ENCODE measurements around the gene CPXM1.

GRCh38 chr20:2794866-2795447, 5.5 kb downstream of the CPXM1 start:
- no peak for TF ChIP-seq CTCF (conservative IDR thresholded peaks at IDR 0.05; ENCODE audit: low read length)
- TF ChIP-seq EZH2phosphoT487 (IDR thresholded peaks at IDR 0.05; ENCODE audit: borderline replicate concordance): no peak

Data from Loucy (cell line).